ENCODE data around the gene HECW1.

GRCh38 chr7:43170571-43170970 is 58.1 kb downstream of the HECW1 start:
- TF ChIP-seq CTCF (conservative IDR thresholded peaks at IDR 0.05) (no peak), EZH2 (IDR thresholded peaks at IDR 0.05; ENCODE audit: low read depth) (no peak)

Measured in PC-9 (cell line).